HG02973 (cell line): ENCODE measurements around the gene CCDC85A.
"Not testable (repeated sequence)": the region's sequence is repeated elsewhere in the genome, so short reads cannot be mapped to it uniquely, and the experiment has no call there.

ENCODE experiments used
- ATAC-seq: cut with Tn5 transposase; IDR thresholded peaks from one replicate; pipeline ENCODE4 v1.9.1; 2021; ENCODE audit warnings: moderate library complexity; ENCODE audit not compliant: unreplicated experiment

Gene CCDC85A

DNA sequence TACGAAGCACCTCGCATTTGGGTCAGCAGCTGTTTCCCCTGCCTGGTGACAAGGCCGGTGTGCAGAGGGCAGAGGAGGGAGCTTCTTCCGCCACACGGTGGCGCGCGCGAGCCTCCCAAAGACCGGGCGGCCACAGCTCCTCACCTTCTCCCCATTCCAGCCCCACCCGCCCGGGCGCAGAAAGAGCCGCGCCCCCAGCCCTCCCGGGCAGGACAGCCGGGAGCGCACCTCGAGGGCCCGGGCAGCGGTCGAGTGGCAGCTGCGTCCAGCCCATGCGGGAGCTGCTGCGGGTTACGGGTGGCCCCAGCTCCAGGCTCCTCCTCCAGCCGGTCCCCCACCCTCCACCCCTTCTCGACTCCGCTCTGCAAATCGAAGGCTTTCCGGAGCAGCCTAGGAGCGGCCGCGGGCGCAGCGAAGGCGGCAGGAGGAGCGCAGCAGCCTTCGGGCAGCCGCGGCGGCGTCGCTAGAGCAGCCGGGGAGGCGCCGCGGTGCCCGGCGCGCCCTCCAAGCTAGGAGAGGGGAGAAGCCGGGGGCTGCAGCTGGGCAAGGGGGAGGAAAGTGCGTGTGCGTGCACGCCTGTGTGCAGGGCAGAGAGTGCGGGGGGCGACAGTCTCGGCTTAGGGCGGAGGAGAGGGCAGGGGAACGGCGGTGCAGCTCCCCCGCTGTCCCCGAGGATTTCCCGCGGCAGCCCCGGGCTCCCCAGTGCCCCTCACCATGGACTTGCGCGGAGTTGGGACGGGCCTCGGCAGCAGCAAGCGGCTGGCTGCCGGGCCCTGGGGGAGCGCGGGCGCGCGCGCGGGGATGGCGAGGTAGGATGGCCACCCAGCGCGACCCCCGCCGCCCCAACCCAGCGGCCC lies at the start of gene CCDC85A:
CCDC85A (plus strand) TSS at position 348 of the 857 bp plus-strand sequence. CDS start 635 bp downstream, outside the sequence.
- ATAC-seq: peak; percentile 99

- no peak for ATAC-seq
These were observed 48.9 kb upstream of the CCDC85A start for GRCh38 chr2:56134861-56135260.

GRCh38 chr2:56142497-56143061 lies 41.2 kb upstream of the CCDC85A start:
- not testable (repeated sequence) for ATAC-seq

DNA sequence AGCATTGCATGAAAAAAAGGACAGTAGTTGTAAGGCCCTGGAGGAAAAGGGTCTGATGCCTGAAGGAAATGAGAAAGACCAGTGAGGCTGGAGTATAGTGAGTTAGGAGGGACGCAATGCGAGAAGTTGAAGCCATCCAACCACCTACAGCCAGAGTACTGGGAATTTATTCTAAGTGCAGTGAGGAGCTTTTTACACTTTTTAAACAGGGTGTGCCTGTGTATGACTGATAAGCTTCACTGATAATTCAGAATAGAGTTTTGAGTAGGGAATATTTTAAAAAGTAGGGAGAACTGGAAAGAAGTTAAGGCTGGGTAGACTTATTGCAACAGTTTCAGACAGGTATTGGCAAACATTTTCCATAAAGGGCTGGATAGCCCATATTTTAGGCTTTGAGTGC lies 35.9 kb upstream of the CCDC85A start:
- ATAC-seq: no peak

DNA sequence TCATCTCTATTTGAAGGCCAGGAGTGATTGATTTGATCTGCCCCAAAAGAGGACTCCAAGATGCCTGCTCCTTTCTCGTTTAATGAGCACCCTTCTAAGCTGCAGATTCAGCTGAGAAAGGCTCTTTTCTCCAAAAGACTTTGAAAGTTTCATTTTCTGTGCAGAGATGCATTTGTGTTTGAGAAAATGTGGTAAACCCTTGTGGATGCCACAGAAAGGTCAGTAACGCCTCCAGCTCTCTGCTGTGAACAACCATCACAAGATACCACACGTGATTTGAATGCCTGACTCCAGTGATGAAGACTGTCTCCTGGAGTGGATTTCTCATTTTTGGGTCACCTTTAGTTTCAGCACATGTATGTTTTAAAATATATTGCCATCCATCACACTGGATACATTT lies 35.0 kb upstream of the CCDC85A start:
- ATAC-seq: no peak

- no peak for ATAC-seq
These were observed 31.9 kb upstream of the CCDC85A start for GRCh38 chr2:56151841-56152240.

DNA sequence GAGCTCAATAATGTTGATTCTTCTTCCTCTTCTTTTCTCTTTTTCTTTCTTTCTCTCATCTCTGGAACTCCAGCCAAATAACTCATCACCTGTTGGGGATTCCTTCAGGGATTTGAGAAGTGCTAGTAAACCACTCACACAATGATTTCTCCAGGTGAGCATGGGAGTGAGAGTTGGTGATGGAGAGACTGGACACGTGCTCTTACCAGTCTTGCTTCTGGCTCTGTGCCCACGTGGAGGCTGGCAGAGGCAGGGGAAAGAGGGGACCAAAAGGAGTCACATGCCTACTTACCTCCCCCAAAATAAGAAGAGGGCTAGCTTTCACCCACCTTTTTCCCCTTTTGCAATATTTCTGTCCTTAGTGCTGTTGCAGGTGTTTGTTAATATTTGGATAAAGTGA lies 28.6 kb upstream of the CCDC85A start:
- no peak for ATAC-seq

DNA sequence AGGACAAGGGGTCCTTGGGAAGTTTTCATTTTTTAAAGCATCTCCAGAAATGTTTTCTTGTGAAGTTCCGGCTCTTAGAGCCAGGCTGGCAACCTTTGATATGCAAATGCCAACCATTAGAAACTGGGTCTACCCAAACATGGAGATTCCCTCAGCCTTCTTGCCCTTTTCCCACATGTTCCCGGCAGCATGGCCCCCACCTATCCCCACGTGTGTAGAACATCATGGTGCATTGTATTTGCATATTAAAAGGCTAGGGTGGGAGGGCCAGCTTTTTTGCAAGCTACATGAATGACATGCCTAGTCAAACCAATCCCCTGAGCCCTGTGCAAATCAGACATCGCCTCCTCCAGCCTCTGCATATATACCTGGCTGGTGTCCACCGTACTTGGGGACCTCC lies 23.9 kb upstream of the CCDC85A start:
- not testable (repeated sequence) for ATAC-seq

DNA sequence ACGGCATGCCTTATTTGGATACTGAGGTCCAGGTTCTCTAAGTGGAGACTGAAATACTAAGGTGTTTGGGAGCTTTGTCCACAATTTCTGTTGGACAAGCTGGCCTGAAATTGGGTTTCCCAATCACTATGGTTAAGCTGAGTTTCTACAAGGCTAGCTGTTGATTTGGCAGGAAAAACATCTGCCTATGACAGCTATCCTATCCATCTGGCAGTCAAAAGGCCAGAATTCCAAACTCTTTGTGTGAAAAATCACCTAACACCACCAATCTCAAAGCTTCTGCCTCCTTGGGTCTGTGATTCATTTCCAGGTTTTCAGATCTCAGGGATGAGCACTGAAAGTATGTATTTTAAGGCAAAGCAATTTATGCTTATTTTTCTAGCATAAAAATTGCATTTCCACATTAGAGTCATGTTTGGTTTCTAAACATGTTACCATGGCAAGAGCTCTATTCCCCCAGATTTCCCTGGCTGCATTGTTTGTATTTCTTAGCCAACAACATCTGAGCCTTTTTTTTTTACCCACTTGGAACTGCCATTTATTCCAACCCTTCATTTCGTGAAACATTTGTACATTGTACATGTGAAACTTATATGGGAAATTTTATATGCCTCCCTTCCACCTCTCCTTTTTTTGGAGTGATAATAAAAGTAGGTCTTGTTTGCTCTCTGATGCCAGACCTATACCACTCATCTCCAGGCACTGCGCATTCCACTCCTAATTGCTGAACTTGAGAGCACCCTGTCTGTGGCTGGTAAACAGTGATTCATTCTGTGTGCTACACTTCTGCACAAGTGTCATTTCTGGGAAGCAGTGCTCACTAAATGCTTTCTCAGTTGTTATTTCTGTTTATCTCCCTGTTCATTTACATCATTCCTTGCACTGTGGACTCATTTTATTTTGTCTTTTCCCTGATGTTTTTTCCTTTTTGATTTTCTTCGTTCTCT lies 15.9 kb upstream of the CCDC85A start:
- ATAC-seq: no peak

DNA sequence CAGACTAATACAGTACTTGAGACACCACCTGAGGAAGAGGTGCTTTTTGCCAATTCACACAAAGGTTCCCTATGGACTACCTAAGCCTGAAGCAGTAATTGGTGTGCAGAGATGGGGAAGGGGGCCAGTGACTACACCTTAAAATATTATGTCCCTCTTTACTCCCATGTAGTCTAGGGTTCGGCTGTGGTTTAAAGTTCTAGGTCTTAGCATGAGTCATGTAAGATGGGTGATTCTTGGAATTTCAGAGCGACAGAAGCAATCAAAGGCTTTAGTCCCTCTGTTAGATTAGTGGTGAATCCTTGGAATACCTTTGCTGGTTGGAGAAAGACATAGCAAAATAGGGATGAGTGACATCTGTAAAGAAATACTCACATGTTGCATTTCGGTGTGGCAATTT lies 14.3 kb upstream of the CCDC85A start:
- no peak for ATAC-seq

DNA sequence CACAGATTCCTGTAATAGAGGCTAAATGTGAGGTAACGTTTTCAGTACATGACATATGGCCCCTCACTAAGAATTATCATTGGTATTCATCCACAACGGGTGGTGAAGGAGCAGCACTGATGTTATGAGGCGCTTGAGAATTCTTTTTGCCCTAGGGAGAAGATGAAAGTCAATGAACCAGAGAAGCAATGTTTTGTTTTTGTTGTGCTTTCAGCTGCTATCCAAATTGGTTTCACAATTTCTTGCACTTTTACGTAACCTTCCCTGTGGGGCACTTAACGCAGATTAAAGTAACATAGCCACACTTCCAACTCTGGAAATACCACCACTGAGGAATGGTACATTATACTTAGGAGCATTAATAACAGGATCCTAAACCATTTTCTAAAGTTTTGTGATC lies 13.3 kb upstream of the CCDC85A start:
- ATAC-seq: no peak

GRCh38 chr2:56170988-56171387 lies 12.8 kb upstream of the CCDC85A start:
- no peak for ATAC-seq

- ATAC-seq: no peak
These were observed 8.0 kb upstream of the CCDC85A start for GRCh38 chr2:56175779-56176178.

DNA sequence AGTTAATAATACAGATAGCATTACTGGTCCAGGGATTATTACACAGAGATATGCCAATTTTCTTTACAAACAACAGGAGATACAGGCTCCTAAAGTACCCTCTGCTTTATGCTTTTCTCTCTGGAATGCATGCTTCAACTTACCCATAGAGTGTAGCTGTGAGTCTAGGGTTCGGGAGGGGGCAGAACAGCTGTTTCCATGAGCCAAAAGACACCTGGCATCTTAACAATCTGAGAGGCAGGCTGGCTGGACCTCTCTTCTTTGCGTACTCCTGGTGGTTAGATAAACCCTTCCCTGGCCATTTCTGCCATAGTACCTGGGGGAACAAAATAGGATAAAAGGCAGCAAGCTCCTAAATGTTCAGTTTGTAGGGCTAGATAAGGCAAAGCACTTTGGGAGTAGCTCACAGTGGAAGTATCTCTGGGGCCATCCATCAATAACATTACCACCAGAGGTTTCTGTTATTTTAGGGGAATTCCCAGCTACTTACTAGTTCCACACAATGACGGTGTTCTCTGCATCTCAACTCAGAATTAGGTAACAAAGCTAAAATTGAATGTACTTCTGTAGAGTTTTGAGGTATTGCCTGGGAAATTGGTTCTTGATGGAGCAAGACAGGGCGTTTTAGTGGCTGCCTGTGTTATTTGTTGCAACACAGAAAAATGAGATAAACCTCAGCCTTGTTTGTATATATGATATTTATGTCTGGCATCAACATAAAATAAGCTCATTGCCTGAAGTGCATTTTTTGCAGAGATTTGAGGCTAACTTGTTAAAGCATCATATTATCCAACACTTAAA lies 6.2 kb upstream of the CCDC85A start:
- peak; percentile 65 for ATAC-seq

DNA sequence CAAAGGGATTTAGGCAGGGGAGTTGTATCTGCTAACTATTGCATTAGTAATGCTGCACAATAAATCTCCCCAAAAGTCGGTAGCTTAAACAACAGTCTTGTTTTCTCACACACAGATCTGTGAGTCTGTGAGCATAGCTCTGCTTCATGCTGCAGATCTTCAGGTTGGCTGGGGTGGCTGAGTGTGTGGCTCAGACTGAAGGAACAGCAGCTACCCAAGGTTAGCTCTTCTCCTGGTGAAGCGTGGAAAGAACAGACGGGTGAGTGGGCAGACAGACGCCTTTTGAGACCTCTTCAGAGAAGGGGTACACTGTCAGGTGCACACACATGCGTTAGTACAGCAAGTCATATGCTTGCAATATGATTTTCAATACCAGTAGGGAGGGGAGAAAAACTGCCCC lies 3.9 kb upstream of the CCDC85A start:
- ATAC-seq: no peak

- no peak for ATAC-seq
These were observed 1.4 kb upstream of the CCDC85A start for GRCh38 chr2:56182420-56182819.

DNA sequence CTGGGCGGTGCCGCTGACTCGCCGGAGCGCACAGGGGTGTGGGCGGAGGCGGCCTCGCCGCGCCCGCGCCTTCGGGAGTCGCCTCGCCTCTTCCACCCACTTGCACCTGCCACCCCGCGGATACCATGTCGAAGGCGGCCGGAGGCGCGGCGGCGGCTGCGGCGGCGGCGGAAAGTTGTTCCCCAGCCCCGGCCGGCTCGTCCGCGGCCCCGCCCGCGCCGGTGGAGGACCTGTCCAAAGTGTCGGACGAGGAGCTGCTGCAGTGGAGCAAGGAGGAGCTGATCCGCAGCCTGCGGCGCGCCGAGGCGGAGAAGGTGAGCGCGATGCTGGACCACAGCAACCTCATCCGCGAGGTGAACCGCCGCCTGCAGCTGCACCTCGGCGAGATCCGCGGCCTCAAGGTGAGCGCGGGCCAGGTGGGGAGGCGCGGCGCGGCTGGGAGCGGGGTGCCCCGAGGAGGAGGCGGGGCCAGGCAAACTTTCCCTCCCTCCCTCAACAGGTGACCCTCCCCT lies 766 bp downstream of the CCDC85A start:
- ATAC-seq: no peak

DNA sequence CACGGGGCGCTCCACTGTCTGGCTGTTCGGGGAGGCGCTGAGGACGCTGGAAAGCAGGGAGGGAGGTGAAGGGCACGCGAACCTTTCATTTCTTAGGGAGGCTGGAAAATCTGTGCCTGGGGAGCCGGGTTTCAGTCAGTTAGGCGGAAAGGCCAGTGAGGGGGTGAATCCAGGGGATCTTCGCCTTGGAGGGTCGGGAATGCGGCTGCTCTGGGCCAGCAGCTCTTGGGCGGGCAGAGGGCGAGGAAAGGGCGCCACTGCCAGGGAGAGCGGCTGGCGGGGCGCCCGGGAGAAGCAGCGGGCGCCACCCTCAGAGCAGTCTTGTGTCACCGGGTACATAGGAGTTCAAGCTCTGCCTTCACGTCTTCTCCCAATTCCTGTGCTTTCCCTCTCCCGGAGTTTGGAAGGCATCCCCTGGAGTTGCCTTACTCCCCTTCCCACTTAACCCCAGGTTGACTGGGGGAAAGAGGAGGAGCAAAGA lies 1.4 kb downstream of the CCDC85A start:
- no peak for ATAC-seq

- no peak for ATAC-seq
These were observed 1.8 kb downstream of the CCDC85A start for GRCh38 chr2:56185582-56186046.

- no peak for ATAC-seq
These were observed 7.8 kb downstream of the CCDC85A start for GRCh38 chr2:56191617-56192016.
